IMR-90 (cell line): ENCODE data around the gene ERBB4. TPM values are rescaled to one million over a fixed set of nuclear protein-coding genes. Genes with fewer than 3 reads are reported as not detected.

ENCODE experiments used
- ATAC-seq: fragments of 200-7000 bp; cut with Tn5 transposase; 2 replicates; pipeline ENCODE4 v1.9.1; 2020; ENCODE audit warnings: low read depth, mild to moderate bottlenecking, moderate library complexity
- BruUV-seq: library from RNA; stranded (reverse); fragments of 400-500 nt; replicated peaks from 2 replicates; lab custom pipeline; 2021; lab: Mats Ljungman, UMichigan
- CTCF ChIA-PET: fragments of 300-600 bp; formaldehyde crosslinking; extraction: SDS; loops from one replicate; lab custom pipeline; 2021; ENCODE audit warnings: antibody characterized with exemption; lab: Yijun Ruan, JAX
- POLR2A ChIA-PET: fragments of 300-600 bp; sonication (Branson Sonifier 250); formaldehyde crosslinking; loops from one replicate; lab custom pipeline; 2022; ENCODE audit warnings: antibody characterized with exemption; ENCODE audit not compliant: unreplicated experiment; lab: Charles Lee
- DNase-seq: peaks from one replicate; pipeline ENCODE4 v3.0.0; 2013
- H2AFZ ChIP-seq: replicated peaks from 2 replicates; pipeline ENCODE3; 2013; ENCODE audit warnings: low read length, mild to moderate bottlenecking; ENCODE audit not compliant: poor library complexity
- H2AK5ac ChIP-seq: 2 replicates; pipeline ENCODE4 v1.6.1; 2013; ENCODE audit warnings: low read depth, low read length, inconsistent platforms
- H2AK9ac ChIP-seq: replicated peaks from 2 replicates; pipeline ENCODE3; 2013; ENCODE audit warnings: mild to moderate bottlenecking, low read depth, low read length, moderate library complexity; ENCODE audit not compliant: poor library complexity
- H2BK120ac ChIP-seq: 2 replicates; pipeline ENCODE4 v1.6.1; 2013; ENCODE audit warnings: low read depth, low read length, inconsistent platforms
- H2BK15ac ChIP-seq: 3 replicates; pipeline ENCODE4 v1.6.1; 2013; ENCODE audit warnings: low read depth, low read length, inconsistent platforms
- H2BK20ac ChIP-seq: 2 replicates; pipeline ENCODE4 v1.6.1; 2013; ENCODE audit warnings: low read depth, mild to moderate bottlenecking, inconsistent platforms, low read length, moderate library complexity
- H2BK5ac ChIP-seq: 2 replicates; pipeline ENCODE4 v1.6.1; 2013; ENCODE audit warnings: mild to moderate bottlenecking, low read depth, low read length, inconsistent platforms; ENCODE audit not compliant: poor library complexity, severe bottlenecking
- H3K14ac ChIP-seq: replicated peaks from 2 replicates; pipeline ENCODE4 v1.6.1; 2013; ENCODE audit warnings: low read depth, low read length, inconsistent platforms
- H3K18ac ChIP-seq: 2 replicates; pipeline ENCODE4 v1.6.1; 2013; ENCODE audit warnings: low read depth, low read length, control low read depth
- H3K23ac ChIP-seq: 2 replicates; pipeline ENCODE4 v1.6.1; 2013; ENCODE audit warnings: low read depth, low read length, inconsistent platforms
- H3K27ac ChIP-seq: 2 replicates; pipeline ENCODE4 v1.5.1; 2013; ENCODE audit warnings: mild to moderate bottlenecking, control low read depth, low read length; ENCODE audit not compliant: insufficient read depth
- H3K27me3 ChIP-seq: 2 replicates; pipeline ENCODE4 v1.6.1; 2013; ENCODE audit warnings: low read length; ENCODE audit not compliant: control insufficient read depth, insufficient read depth
- H3K36me3 ChIP-seq: 2 replicates; pipeline ENCODE4 v1.6.1; 2013; ENCODE audit warnings: low read length, mixed read lengths; ENCODE audit not compliant: control insufficient read depth, insufficient read depth
- H3K4ac ChIP-seq: 2 replicates; pipeline ENCODE4 v1.6.1; 2013; ENCODE audit warnings: low read depth, low read length, inconsistent platforms
- H3K4me1 ChIP-seq: 2 replicates; pipeline ENCODE4 v1.6.1; 2013; ENCODE audit warnings: low read length, mixed read lengths; ENCODE audit not compliant: control insufficient read depth, insufficient read depth
- H3K4me2 ChIP-seq: 2 replicates; pipeline ENCODE4 v1.6.1; 2013; ENCODE audit warnings: low read depth, mild to moderate bottlenecking, control low read depth, low read length, moderate library complexity
- H3K4me3 ChIP-seq: 2 replicates; pipeline ENCODE4 v1.5.1; 2013; ENCODE audit warnings: low read depth, mild to moderate bottlenecking, control low read depth, low read length, moderate library complexity; ENCODE audit not compliant: insufficient read depth
- H3K56ac ChIP-seq: 2 replicates; pipeline ENCODE4 v1.6.1; 2013; ENCODE audit warnings: low read length, inconsistent platforms; ENCODE audit not compliant: insufficient read depth; ENCODE audit errors: extremely low read depth
- H3K79me1 ChIP-seq, 2 experiments: 2 replicates each; pipeline ENCODE4 v1.6.1; 2013; ENCODE audit warnings: low read length in 2 of 2, inconsistent platforms in 1 of 2, low read depth in 1 of 2
- H3K9ac ChIP-seq: 2 replicates; pipeline ENCODE4 v1.6.1; 2013; ENCODE audit warnings: low read depth, low read length, control low read depth
- H3K9me1 ChIP-seq: 2 replicates; pipeline ENCODE4 v1.6.1; 2013; ENCODE audit warnings: low read length, inconsistent platforms; ENCODE audit not compliant: insufficient read depth
- H3K9me3 ChIP-seq: 2 replicates; pipeline ENCODE4 v1.6.1; 2013; ENCODE audit warnings: low read length; ENCODE audit not compliant: control insufficient read depth, insufficient read depth
- H4K20me1 ChIP-seq: 2 replicates; pipeline ENCODE4 v1.6.1; 2013; ENCODE audit warnings: low read length, inconsistent platforms; ENCODE audit not compliant: insufficient read depth
- H4K5ac ChIP-seq: 2 replicates; pipeline ENCODE4 v1.6.1; 2013; ENCODE audit warnings: mild to moderate bottlenecking, low read depth, low read length, control low read depth
- H4K8ac ChIP-seq, 2 experiments: 2 replicates each; pipeline ENCODE4 v1.6.1; 2013; ENCODE audit warnings: low read depth in 2 of 2, low read length in 2 of 2, control low read depth in 1 of 2, inconsistent platforms in 1 of 2
- H4K91ac ChIP-seq: 2 replicates; pipeline ENCODE4 v1.6.1; 2013; ENCODE audit warnings: low read depth, low read length, inconsistent platforms; ENCODE audit not compliant: insufficient read depth
- CEBPB ChIP-seq: IDR thresholded peaks from 2 replicates; pipeline ENCODE4 v1.6.1; 2012; ENCODE audit warnings: low read depth, low read length, improper control_type of control experiment
- FOS ChIP-seq: fragments of 150-350 bp; IDR thresholded peaks from 2 replicates; pipeline ENCODE4 v1.6.1; 2016; ENCODE audit warnings: low read depth, low read length
- MAFK ChIP-seq: IDR thresholded peaks from 2 replicates; pipeline ENCODE4 v1.6.1; 2012; ENCODE audit warnings: low read depth, low read length, improper control_type of control experiment
- MAZ ChIP-seq: IDR thresholded peaks from 2 replicates; pipeline ENCODE4 v1.6.1; 2012; ENCODE audit warnings: low read depth, mild to moderate bottlenecking, low read length, improper control_type of control experiment, moderate library complexity, borderline replicate concordance
- NFE2L2 ChIP-seq: fragments of 150-350 bp; IDR thresholded peaks from 2 replicates; pipeline ENCODE4 v1.6.1; 2016; ENCODE audit warnings: low read depth, mild to moderate bottlenecking, low read length
- WGBS, 2 experiments: methylation state at CpG; one replicate each; pipeline versions ENCODE4 v1.1.5 to v1.1.7; 2013; ENCODE audit warnings: missing lambda C conversion rate in 2 of 2; ENCODE audit not compliant: insufficient read length in 1 of 2; ENCODE audit errors: extremely low coverage in 2 of 2; 5-methylcytosine and 5-hydroxymethylcytosine counted together
- dilution Hi-C: fragments of 300-500 bp; cut with HindIII; formaldehyde crosslinking; loops from one replicate; pipeline ENCODE4 v1.14.3; 2018; ENCODE audit warnings: low sequenced_read_pairs; ENCODE audit not compliant: unreplicated experiment
- in situ Hi-C: fragments of 300-500 bp; cut with MboI; formaldehyde crosslinking; loops from 3 replicates; pipeline ENCODE4 v1.14.3; 2019; ENCODE audit warnings: low sequenced_read_pairs, inconsistent platforms, mixed read lengths
- intact Hi-C: fragments of 100-400 bp; cut with micrococcal nuclease; formaldehyde crosslinking; loops from 2 replicates; pipeline ENCODE4 v1.10.0; 2022
- polyA plus RNA-seq, 3 experiments: library from polyadenylated mRNA; depleted of rRNA; stranded (reverse); fragments of >200 nt; gene quantifications; 2 replicates each; pipeline ENCODE4 v1.2.3, GENCODE V29; 2012; ENCODE audit warnings: low replicate concordance in 1 of 3
- total RNA-seq: library from RNA; depleted of rRNA; stranded (reverse); fragments of >200 nt; gene quantifications from 2 replicates; pipeline ENCODE4 v1.2.3, GENCODE V29; 2012
- TF ChIP-seq, protein P1 (sequence below): conservative IDR thresholded peaks from 2 replicates; pipeline ENCODE4 v1.5.1; 2012; ENCODE audit warnings: mild to moderate bottlenecking, low read depth, low read length, improper control_type of control experiment

Gene ERBB4
- total and polyA plus RNA-seq, 2 of the 4 experiments (the other 2 are of a cell fraction), result not detected

DNA sequence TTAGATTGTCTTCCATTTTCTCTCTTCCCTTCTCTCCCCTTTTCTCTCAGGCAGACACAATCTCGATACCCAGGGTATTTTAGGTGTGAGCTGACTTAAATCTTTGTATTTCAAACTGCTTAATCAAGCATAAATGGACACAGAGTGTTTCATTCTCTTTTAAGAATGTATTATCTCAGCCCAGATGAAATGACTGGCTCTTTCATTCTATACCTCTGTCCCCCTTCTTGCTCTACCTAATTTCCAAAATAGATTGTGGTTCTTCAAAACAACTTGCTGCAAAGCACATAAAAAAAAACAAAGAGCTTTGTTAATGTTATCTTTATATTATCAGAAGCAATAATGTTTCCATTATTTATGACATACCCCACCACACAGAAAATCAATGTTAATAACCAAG is 514.6 kb downstream of the ERBB4 start:
- Histone ChIP-seq H3K9ac (no peak overlapping the region), H2BK120ac (peak overlapping the region; percentile 66; the same call in 1 of the 2 replicates), H3K56ac (no peak overlapping the region), H4K91ac (no peak overlapping the region), H2AK5ac (no peak overlapping the region), H3K27me3 (no peaks in the 10 kb centered on the region), H3K4me3 (no peak overlapping the region), H3K14ac (no peak overlapping the region), H2AK9ac (no peak overlapping the region), H3K36me3 (no peaks in the 10 kb centered on the region), H4K8ac (no peak overlapping the region), H2BK5ac (no peak overlapping the region), H3K4ac (no peak overlapping the region), H4K5ac (no peak overlapping the region; the same call in 1 of the 2 replicates), H3K18ac (peak overlapping the region; percentile 74; the same call in 1 of the 2 replicates), H4K20me1 (no peaks in the 10 kb centered on the region), H3K23ac (no peak overlapping the region), H3K27ac (no peak overlapping the region), H3K9me1 (no peaks in the 10 kb centered on the region), H2BK20ac (peak overlapping the region; percentile 80; the same call in 1 of the 2 replicates), H2BK15ac (no peak overlapping the region), H3K4me2 (no peak overlapping the region), H3K79me1 (no peaks in the 10 kb centered on the region), H3K4me1 (no peaks in the 10 kb centered on the region; the same call in 1 of the 2 replicates), H3K9me3 (no peaks in the 10 kb centered on the region), H2AFZ (no peak overlapping the region)
- TF ChIP-seq FOS, result no peak
- no peak for TF ChIP-seq CEBPB
- TF ChIP-seq MAZ, result no peak
- no peak for TF ChIP-seq NFE2L2
- TF ChIP-seq, protein P1, sequence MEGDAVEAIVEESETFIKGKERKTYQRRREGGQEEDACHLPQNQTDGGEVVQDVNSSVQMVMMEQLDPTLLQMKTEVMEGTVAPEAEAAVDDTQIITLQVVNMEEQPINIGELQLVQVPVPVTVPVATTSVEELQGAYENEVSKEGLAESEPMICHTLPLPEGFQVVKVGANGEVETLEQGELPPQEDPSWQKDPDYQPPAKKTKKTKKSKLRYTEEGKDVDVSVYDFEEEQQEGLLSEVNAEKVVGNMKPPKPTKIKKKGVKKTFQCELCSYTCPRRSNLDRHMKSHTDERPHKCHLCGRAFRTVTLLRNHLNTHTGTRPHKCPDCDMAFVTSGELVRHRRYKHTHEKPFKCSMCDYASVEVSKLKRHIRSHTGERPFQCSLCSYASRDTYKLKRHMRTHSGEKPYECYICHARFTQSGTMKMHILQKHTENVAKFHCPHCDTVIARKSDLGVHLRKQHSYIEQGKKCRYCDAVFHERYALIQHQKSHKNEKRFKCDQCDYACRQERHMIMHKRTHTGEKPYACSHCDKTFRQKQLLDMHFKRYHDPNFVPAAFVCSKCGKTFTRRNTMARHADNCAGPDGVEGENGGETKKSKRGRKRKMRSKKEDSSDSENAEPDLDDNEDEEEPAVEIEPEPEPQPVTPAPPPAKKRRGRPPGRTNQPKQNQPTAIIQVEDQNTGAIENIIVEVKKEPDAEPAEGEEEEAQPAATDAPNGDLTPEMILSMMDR, result no peak
- TF ChIP-seq MAFK, result no peak
- dilution Hi-C loops, result no loop called here
- ATAC-seq (no peak), DNase-seq (no peak)
- POLR2A ChIA-PET, result no interaction called here
- no TSS peak for BruUV-seq
- WGBS, 2 experiments, result no CpG with 5 or more reads among the region's 1 CpG
- in situ Hi-C loops, result no loop called here
- intact Hi-C loops, result no loop called here
- CTCF ChIA-PET, result no interaction called here
